HG03378 (cell line): ENCODE measurements around the gene NTMT2.
"Not testable (repeated sequence)": the region's sequence is repeated elsewhere in the genome, so short reads cannot be mapped to it uniquely, and the experiment has no call there.

ENCODE experiments used
- ATAC-seq: cut with Tn5 transposase; IDR thresholded peaks from one replicate; pipeline ENCODE4 v1.9.1; 2021; ENCODE audit warnings: mild to moderate bottlenecking, moderate library complexity; ENCODE audit not compliant: unreplicated experiment

Gene NTMT2

DNA sequence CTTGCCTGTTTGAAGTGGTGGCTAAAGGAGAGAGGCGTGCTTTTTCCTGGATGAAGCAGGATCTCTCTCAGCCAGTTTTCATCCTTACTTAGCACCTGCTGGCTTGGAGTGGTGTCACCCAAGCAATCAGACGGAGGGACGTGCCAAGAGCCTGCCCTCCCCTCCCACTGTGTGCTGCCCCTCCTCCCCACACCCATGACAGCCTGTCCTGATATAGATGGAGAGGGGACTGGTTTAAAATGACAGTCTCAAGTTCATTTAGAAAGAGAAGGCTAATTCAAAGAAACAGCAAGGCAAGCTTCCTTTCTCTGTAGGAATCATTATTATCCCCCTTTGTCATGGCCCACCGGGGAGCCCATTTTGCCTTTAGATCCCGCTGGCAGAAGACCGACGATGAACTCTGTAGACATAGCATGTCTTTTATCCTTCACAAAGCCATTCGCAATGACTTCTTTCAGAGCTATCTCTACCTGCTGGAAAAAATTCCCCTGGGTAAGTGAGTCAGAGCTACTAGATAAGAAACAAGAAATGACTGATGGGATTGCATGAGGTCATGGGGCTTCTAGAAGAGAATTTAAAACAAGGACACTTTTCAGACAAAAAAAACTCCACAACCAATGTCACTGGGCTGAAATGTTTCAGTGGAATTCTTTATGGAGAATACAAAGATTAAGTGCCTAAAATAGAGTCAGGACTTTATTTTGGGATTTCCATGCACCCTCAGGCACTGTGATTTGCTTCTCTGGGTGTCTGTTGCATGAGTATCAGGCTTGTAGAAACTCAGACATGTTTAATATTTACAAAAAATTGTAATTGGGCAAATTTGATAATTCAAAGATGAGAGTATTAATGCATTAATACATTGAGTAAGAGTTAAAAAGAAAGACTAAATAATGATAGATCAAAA, at the start of gene NTMT2:
TSS of gene NTMT2 (plus strand) at position 190 of the 907 bp plus-strand sequence. CDS start at position 339, 149 bp downstream.
- no peak for ATAC-seq

DNA sequence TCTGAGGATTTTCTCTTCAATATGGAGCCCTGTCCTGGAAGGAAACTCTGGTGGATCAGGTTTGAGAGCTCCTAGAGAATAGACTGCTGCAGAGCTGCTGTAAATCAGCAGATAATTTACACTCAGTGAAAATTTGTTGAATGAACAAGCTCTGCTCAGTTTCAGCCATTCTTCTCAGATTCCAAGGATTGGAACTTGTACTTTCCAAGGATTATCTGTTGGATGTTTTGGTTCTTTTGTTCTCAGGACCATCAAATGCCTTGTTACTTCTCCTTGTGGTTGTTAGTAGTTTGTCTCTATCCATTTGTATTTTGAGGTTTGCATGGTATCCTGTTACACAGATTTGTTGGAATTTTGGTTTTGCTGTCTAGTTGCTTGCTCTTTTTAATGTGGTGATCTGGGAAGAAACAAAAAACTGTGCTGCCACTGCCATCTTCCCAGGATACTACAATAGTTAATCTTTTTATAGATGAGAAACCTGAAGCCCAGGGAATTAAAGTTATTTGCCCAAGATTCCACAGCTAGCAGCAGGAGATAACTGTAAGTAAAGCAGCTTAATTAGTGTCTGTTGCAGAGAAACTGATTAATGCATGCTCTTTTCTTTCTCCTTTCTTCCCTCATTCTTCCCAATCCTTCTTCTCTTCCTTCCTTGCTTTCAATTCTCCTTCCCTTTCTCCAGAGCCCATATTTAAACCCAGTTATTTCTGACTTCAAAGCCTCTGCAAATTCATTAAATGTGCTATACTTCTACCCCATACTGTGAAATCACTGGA, 49.6 kb upstream of the NTMT2 start:
- ATAC-seq = no peak

DNA sequence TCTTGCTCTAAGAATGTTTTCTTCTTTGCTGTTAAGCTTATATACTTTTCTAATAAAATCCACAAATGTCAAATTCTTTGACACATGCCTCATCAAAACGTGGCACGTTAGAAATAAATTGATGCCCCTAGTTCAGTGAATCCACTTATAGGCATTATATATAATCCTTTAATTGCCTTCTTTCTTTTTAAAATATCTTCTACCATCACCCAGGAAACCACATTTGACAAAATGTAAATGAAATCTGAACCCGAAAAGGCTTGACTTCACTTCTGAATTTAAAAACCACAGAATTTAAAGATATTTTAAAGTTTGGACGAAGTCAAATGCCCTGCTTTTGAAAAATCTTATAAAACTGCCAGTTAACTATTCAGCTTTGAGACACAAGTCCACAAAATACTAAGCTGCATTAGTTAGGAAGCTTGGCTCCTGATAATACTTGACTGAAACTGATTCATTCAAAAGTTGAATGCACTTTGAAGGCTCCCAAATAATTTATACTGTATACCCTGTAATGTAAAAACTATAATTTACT, 48.9 kb upstream of the NTMT2 start:
- no peak for ATAC-seq

DNA sequence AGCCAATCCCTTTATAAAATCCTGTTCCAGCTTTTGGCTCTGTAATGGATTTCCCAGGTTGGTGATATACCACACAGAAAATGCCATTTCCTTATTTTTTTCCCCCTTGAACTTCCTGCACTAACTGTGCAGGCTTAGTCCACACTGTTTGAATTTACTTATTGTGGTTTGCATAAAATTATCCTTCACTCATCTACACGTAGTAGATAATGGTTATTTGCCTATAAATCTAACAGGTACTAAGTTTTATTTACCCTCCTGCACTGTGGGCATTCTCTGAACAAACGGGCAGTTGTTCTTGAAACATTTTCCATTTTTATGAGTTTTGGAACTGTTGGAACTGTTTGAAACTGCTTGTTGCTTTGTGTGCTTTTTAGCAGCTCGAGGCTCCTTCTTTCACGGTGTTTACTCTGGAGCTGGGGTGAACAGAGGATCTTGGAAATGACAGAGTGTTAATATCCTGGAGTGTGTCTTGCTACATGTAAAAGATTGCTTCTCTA, 48.3 kb upstream of the NTMT2 start:
- no peak for ATAC-seq

DNA sequence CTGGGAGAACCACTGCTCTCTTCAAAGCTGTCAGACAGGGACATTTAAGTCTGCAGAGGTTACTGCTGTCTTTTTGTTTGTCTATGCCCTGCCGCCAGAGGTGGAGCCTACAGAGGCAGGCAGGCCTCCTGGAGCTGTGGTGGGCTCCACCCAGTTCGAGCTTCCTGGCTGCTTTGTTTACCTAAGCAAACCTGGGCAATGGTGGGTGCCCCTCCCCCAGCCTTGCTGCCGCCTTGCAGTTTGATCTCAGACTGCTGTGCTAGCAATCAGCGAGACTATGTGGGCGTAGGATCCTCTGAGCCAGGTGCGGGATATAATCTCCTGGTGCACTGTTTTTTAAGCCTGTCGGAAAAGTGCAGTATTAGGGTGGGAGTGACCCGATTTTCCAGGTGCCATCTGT, 32.6 kb upstream of the NTMT2 start:
- not testable (repeated sequence) for ATAC-seq

DNA sequence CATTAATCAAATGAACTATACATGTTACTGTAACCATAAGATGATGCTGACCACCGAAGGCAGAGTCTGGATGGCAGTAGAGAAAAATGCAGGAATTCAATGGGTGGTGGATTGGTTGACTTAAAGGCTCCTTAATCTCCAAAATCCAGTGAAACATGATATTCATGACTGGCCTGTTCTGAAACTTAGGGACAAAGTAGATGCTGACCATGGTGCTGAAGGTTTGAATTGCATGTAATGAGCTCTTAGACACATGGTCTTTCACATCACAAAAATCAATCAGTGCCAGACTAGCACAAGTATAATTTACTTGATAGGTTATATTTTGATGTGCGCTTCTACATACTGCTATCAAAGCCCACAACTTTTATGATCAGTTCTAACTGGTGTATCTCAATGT, 30.9 kb upstream of the NTMT2 start:
- no peak for ATAC-seq

DNA sequence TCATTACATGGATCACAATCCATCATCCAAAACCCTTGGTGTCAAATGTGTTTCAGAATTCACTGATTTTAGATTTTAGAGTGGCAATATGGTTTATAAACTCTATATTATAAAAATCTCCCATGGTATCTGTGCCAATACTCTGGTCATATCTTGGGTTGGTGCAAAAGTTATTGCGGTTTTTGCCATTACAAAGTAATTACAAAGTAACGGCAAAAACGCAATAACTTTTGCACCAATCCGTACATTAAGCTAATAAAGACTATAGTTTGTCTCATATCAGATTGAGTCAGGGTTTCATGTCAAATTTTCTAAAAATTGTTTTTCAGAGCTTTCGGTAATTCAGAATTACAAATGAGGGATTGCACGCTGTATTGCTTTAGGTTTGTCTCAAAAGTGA, 23.4 kb upstream of the NTMT2 start:
- no peak for ATAC-seq

DNA sequence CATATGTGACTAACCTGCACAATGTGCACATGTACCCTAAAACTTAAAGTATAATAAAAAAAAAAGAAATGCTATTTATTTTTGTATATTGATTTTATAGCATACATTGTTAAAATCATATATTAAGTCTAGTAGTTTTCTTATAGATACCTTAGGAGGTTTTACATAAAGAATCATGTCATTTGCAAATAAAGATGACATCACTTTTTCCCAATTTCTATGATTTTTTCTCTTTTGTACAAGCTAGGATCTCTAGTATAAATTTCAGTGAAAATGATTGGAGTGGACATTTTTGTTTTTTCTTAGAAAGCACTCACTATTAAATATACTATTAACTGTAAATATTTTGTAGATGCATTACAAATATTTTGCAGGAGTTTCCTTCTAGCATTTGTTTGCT, 20.5 kb upstream of the NTMT2 start:
- ATAC-seq = no peak

DNA sequence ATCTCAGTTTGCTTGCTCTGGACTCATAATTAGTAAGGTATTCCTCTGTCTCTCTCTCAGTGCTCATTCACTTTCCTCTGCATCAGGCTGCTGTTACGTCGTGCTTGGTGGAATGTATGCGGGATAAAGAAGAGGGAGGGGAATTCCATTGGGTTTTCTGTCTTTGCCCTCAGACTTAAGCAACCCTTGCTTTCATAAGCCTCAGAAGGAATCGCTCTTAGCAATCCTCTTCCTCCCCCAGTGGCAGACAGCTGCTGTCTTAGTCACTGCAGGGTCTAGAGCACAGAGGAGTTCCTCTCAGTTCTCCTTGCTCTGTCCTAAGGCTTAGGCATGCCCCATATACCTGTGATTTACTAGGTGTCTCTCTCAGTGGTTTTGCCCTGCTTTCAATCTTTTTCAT, 19.1 kb upstream of the NTMT2 start:
- peak; percentile 94 for ATAC-seq

DNA sequence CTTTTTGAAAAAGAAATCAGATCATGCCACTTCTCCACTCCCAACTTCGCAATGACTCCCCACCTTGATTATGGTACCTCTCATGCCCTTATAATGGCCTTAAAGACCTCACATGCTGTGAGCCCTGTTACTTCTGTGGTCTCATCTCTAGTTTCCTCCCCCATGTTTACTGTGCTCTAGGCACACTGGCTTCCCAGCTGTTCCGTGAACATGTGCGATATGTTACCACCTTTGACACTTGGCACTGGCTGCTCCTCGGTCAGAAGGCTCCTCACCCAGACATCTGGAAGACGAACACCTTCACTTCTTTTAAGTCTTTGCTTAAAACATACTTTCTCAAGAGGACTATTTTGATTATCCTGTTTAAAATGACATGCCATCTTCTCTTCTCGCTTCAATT, 14.3 kb upstream of the NTMT2 start:
- ATAC-seq = no peak

DNA sequence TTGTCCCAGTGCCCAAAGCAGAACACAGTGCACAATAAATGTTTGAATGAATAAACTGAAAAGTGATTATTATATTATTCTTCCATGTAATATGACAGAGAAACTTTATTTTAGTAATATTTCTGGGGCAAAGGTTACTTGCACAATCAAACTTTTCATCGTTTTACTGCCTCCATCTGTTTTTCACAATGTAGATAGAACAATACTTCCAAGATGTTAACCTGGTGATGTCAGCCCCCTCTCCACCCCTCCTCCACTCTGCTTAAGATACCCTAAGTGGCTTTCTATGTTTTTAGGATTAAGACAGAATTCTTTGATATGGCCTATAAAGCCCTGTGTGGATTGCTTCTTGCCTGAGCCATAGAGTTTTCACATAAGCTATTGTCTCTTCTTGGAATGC, 13.8 kb upstream of the NTMT2 start:
- no peak for ATAC-seq

DNA sequence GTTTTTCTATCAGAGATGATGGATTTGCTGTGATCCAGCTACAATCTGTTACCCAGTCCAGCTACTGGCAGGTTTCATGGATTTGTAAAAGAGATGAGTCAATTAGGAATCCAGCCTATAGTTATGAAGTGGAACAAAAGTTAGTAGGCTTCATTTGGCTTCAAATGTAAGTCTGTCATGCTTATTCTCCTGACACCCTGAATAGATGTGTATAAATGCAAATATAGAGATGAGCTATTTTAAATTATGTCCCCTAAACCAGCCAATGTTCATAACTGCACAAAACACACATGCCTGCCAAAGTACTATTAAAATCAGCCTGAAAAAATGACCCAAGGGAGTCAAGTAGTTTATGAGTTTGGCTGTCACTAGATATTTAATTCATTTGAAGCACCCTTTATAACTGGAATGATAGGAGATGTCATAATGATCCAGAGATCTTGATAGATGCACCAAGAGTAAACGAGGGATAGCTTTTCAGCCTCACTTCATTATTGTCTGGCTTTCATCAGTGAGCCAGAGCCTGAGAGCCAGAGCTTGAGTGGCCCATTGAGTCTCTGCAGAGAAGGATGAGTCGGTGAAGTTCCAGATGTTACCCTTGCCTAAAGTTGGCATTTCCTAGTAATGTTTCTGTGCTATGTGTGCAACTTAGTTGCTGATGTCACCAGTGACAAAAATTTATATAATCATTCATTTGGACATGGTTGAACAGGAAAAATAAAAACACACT, 11.8 kb upstream of the NTMT2 start:
- no peak for ATAC-seq

DNA sequence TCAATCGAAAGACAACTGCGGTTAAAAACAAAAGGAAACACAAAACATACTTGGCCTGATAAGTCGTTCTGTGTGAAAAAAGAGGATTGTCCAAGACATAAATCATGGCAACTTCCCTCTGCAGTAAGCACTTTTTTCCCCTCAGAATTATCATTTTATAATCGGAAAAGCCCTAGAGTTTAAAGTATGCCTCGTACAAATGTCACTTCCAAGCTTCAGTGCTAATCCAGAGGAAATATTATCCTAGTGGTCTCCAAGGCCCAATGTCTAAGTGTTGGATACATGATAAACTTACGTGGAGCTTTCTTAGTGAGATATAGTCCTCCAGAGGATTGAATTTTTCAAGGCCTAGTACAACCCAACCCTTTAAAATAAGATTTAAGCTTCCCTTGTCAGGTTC, 11.2 kb upstream of the NTMT2 start:
- no peak for ATAC-seq

DNA sequence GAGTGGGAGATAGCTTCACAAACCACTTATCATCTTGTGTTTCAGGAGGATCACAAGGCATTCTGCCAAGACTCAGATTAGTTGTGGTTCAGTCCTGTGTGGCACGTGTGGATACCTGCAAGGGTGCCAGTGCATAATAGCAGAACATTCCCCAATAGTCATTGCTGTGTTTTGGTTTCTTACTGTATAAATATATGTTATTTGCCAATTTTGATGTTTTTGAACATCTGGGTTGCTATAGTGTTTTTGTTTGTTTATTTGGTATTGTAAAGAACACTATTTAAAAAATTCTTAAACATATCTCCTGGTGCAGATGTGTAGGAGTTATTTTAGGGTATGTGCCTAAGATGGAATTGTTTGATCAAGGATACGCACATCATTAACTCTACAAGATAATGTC, 5.4 kb upstream of the NTMT2 start:
- no peak for ATAC-seq

DNA sequence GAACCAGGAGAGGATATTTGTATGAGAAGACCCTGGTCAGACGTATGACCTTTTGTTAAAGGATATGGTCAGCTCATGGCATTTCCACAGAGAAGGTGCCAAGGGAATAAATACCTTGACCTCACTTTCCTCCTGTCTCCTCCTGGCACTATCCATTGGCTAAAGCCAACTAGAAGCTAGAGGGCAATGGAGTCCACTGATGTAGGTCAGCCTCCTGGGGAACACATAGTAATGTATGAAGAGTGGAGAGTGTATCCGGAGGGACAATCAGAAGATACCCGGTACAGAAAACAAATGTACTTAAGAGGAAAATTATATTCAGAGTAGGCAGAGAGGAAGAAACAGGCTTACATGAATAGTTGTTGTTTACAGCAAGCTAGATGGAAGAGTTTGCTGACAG, 698 bp upstream of the NTMT2 start:
- ATAC-seq = no peak

DNA sequence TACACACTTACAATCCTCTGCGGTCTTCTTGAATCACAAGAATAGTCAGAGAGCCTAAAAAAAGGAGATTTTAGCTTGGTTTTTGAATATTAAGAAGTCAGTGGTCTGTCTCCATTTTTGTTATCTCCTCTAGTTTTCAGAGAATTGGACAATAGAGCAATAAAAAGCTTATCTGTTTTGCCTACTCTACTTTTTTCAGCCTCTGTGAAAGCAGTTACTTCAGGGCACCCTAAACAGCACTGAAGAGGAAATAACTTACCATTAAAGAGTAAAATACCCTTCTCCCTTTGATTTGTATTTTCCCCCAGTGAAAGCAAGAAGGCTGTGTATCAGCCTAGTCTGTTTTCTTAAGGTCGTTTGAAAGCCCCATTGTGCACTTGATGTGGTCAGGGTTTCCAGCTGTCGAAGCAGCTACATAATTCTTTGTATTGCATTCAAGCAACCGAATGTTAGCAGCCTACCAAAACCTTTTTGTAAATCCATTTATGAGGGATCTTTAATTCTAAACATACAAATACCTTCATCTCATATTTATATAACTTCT, 1.0 kb downstream of the NTMT2 start:
- no peak for ATAC-seq

DNA sequence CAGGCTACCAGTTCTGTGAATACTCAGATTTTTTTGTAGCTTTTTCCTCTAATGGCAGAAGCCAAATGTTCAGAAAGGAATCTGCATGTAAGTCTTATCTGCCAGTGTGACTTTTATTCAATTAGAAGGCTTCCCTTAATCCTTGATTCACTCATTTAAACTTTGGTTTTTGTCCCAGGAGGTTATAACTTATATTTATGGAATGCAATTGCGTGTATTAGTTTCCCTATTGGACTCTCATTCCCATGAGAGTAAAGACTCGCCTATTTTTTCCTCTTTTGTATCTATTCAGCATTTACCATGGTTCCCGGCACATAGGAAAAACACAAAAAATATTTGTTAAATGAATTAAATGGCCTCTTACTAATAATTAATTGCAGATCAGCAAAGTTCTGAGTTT, 3.5 kb downstream of the NTMT2 start:
- ATAC-seq = no peak

DNA sequence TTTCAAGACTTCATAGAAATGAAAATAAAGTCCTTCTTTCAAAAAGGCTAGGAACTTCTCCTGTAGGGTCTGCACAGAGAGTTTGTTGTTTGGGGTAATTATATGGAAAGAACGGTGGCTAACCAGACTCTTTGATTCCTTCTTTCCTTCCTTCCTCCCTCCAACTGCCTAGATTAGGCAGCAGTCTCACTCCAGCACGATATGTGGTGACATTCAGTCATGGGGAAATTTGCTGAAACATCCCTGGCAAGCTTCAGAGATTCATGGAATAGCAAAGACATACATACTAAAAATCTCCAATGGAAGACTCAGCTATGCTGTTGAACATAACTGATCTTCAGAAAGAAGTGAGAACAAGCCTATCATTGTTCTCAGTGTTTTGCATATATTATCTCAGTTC, 4.3 kb downstream of the NTMT2 start:
- ATAC-seq = no peak

DNA sequence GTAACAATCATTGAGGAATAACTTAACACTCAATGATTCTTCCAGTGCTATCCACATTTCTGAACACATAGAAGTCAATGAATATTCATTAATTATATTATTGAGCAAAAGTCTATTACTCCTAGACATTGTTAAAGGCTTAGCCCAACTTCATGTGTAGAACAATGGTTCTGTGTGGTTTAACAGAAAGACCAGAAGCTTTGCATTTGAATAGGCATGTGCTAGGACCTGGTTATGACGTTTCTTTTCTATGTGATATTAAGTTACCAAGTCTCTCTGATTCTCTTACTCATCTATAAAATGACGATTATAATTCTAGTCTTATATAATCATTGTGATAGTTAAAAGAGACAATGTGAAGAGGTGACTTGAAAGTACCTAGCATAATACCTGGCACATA, 5.2 kb downstream of the NTMT2 start:
- ATAC-seq = no peak

DNA sequence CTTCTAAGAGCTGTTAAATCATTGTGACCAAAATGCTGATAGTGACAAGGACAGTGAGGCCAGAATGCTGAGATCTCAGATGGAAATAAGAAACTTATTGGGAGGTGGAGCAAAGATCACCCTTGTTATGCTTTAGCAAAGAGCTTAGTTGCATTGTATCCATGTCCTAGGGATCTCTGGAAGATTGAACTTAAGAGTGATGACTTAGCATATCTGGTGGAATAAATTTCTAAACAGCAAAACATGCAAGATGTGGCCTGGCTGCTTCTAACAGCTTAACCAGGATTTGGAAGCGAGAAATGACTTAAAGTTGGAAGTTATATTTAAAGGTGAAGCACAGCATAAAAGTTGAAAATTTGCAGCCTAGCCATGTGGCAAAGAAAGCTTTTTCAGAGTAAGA, 7.7 kb downstream of the NTMT2 start:
- ATAC-seq = no peak

DNA sequence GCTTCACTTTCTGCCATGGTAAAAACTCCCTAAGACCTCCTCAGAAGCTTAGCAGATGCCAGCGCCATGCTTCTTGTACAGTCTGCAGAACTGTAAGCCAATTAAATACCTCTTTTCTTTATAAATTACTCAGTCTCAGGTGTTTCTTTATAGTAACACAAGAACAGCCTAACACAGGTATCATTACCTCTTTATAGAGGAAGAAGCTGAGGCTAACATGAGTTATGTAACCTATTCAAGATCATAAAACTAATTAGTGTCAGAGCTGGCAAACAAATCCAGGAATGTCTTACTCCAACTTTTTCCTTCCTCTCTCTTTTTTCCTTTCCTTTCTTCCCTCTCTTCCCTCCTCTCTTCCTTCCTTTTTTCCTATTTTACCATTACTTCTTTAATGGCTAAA, 9.3 kb downstream of the NTMT2 start:
- ATAC-seq = no peak
